Endothelial cell of umbilical vein (primary cell): ENCODE results near the gene SPHK2. TPM values are rescaled to one million over a fixed set of nuclear protein-coding genes. Genes with fewer than 3 reads are reported as not detected.

Experiments used
- BruUV-seq: library from RNA; stranded (reverse); fragments of 400-500 nt; replicated peaks from 2 replicates; lab custom pipeline; 2021; lab: Mats Ljungman, UMichigan
- CTCF ChIA-PET: fragments of 300-600, 350-600 bp; sonication (Branson Sonifier 250); formaldehyde crosslinking; loops from one replicate; lab custom pipeline; 2021; ENCODE audit warnings: antibody characterized with exemption, inconsistent platforms; lab: Charles Lee
- POLR2A ChIA-PET: fragments of 300-600, 350-600 bp; sonication (Branson Sonifier 250); formaldehyde crosslinking; loops from one replicate; lab custom pipeline; 2021; ENCODE audit warnings: antibody characterized with exemption, inconsistent platforms; lab: Charles Lee
- DNase-seq: peaks from one replicate; pipeline ENCODE4 v3.0.0-alpha.2; 2011; ENCODE audit warnings: low read depth, low spot score
- FAIRE-seq: peaks from 2 replicates; lab custom pipeline; 2011; peaks lifted over from hg19 to GRCh38; lab: Jason Lieb, UNC
- H2AFZ ChIP-seq: 2 replicates; pipeline ENCODE4 v1.6.0; 2012; ENCODE audit warnings: low read depth, low read length, control low read depth, inconsistent platforms
- H3K27ac ChIP-seq: 2 replicates; pipeline ENCODE4 v1.5.1; 2011; ENCODE audit warnings: low read depth, mild to moderate bottlenecking, control low read depth, low read length, moderate library complexity; ENCODE audit not compliant: insufficient read depth
- H3K27me3 ChIP-seq, 2 experiments: 2 replicates each; pipeline versions ENCODE4 v1.6.0 to v1.6.1; 2011; ENCODE audit warnings: low read length in 2 of 2, mixed read lengths in 1 of 2; ENCODE audit not compliant: control insufficient read depth in 2 of 2, insufficient read depth in 2 of 2
- H3K36me3 ChIP-seq, 2 experiments: 2 replicates in 1 of 2; 3 replicates in 1 of 2; pipeline ENCODE4 v1.5.1; 2011; ENCODE audit warnings: low read length in 2 of 2, mild to moderate bottlenecking in 1 of 2, moderate library complexity in 1 of 2; ENCODE audit not compliant: control insufficient read depth in 2 of 2, insufficient read depth in 2 of 2; ENCODE audit errors: extremely low read depth in 1 of 2
- H3K4me1 ChIP-seq: 3 replicates; pipeline ENCODE4 v1.5.1; 2011; ENCODE audit warnings: mild to moderate bottlenecking, low read length; ENCODE audit not compliant: control insufficient read depth, insufficient read depth; ENCODE audit errors: extremely low read depth
- H3K4me2 ChIP-seq: 2 replicates; pipeline ENCODE4 v1.6.1; 2011; ENCODE audit warnings: low read length, control low read depth, mixed read lengths; ENCODE audit not compliant: insufficient read depth
- H3K4me3 ChIP-seq, 3 experiments: fragments of 200-600 bp in 1 of 3; sonication (generic), shearing (Covaris generic) in 1 of 3; replicated peaks in 1 of 3; 2 replicates each; pipeline ENCODE4 v1.5.1; 2011 to 2016; ENCODE audit warnings: control low read depth in 3 of 3, low read length in 3 of 3, mild to moderate bottlenecking in 2 of 3, inconsistent platforms in 1 of 3, low read depth in 1 of 3, moderate library complexity in 1 of 3; ENCODE audit not compliant: insufficient read depth in 1 of 3
- H3K79me2 ChIP-seq: 2 replicates; pipeline ENCODE4 v1.6.0; 2012; ENCODE audit warnings: low read length, inconsistent platforms; ENCODE audit not compliant: control insufficient read depth, insufficient read depth
- H3K9ac ChIP-seq: replicated peaks from 2 replicates; pipeline ENCODE3; 2011; ENCODE audit warnings: low read length, control low read depth; ENCODE audit not compliant: insufficient read depth; ENCODE audit errors: extremely low read depth
- H3K9me1 ChIP-seq: replicated peaks from 3 replicates; pipeline ENCODE4 v1.6.0; 2011; ENCODE audit warnings: mild to moderate bottlenecking, low read length; ENCODE audit not compliant: control insufficient read depth, insufficient read depth; ENCODE audit errors: extremely low read depth
- H3K9me3 ChIP-seq: replicated peaks from 2 replicates; pipeline ENCODE4 v1.5.1; 2012; ENCODE audit warnings: low read length, inconsistent platforms; ENCODE audit not compliant: control insufficient read depth, insufficient read depth
- H4K20me1 ChIP-seq: replicated peaks from 2 replicates; pipeline ENCODE3; 2011; ENCODE audit warnings: mild to moderate bottlenecking, low read length; ENCODE audit not compliant: control insufficient read depth, insufficient read depth; ENCODE audit errors: extremely low read depth
- CTCF ChIP-seq, 2 donors: IDR thresholded peaks; 1 replicate in 1 of 2; 2 replicates in 1 of 2; pipeline ENCODE4 v1.5.1; 2011; ENCODE audit warnings: low read length in 2 of 2, mild to moderate bottlenecking in 2 of 2, moderate library complexity in 2 of 2, control low read depth in 1 of 2, inconsistent platforms in 1 of 2, low read depth in 1 of 2; ENCODE audit not compliant: insufficient read depth in 1 of 2; ENCODE audit errors: extremely low read depth in 1 of 2
- EZH2 ChIP-seq: IDR thresholded peaks from 2 replicates; pipeline ENCODE4 v1.6.1; 2012; ENCODE audit warnings: borderline replicate concordance, low read depth, mild to moderate bottlenecking, moderate library complexity, low read length, inconsistent platforms; ENCODE audit not compliant: severe bottlenecking
- FOS ChIP-seq: IDR thresholded peaks from 2 replicates; pipeline ENCODE4 v1.6.1; 2011; ENCODE audit warnings: mild to moderate bottlenecking, low read length, moderate library complexity, borderline replicate concordance; ENCODE audit not compliant: insufficient read depth
- GATA2 ChIP-seq: IDR thresholded peaks from 2 replicates; pipeline ENCODE4 v1.7.0; 2011; ENCODE audit warnings: low read depth, mild to moderate bottlenecking, moderate library complexity, mixed read lengths, low read length; ENCODE audit not compliant: insufficient read length, insufficient read depth
- JUN ChIP-seq: IDR thresholded peaks from 2 replicates; pipeline ENCODE4 v1.6.1; 2011; ENCODE audit warnings: borderline replicate concordance, low read depth; ENCODE audit not compliant: insufficient read length, insufficient read depth
- MYC ChIP-seq: IDR thresholded peaks from one replicate; pipeline ENCODE4 v1.6.1; 2011; ENCODE audit warnings: mild to moderate bottlenecking, low read depth, low read length
- POLR2A ChIP-seq: IDR thresholded peaks from 2 replicates; pipeline ENCODE4 v1.6.1; 2012; ENCODE audit warnings: low read depth, mild to moderate bottlenecking, control low read depth, low read length
- POLR2AphosphoS5 ChIP-seq: IDR thresholded peaks from 2 replicates; pipeline ENCODE4 v1.6.1; 2012; ENCODE audit warnings: low read depth, mild to moderate bottlenecking, control low read depth, low read length, moderate library complexity; ENCODE audit not compliant: insufficient read depth
- dilution Hi-C: fragments of 300-500 bp; cut with MboI; formaldehyde crosslinking; loops from one replicate; pipeline ENCODE4 v1.15.0; 2019; ENCODE audit warnings: low sequenced_read_pairs; ENCODE audit not compliant: extremely low pct_ligation_motif_present
- intact Hi-C: fragments of 100-400 bp; cut with micrococcal nuclease; formaldehyde crosslinking; loops from one replicate; pipeline ENCODE4 v1.10.0; 2022
- polyA plus RNA-seq, 4 experiments: library from polyadenylated mRNA; depleted of rRNA in 3 of 4; stranded (reverse) in 3 of 4; unstranded in 1 of 4; fragments of >200 nt; gene quantifications; 2 replicates each; pipeline versions ENCODE4 v1.2.1 to v1.2.3, GENCODE V29; 2011 to 2012; ENCODE audit warnings: missing spikeins in 1 of 4
- total RNA-seq: library from RNA; stranded (reverse); gene quantifications from 2 replicates; pipeline ENCODE4 v1.2.3, GENCODE V29; 2021
- TF ChIP-seq, protein P1 (sequence below): IDR thresholded peaks from 2 replicates; pipeline ENCODE4 v1.6.1; 2011; ENCODE audit not compliant: insufficient read depth, insufficient read length

Gene SPHK2
- total and polyA plus RNA-seq, 2 donors (not counting 3 experiments of a cell fraction or from before 2014, with no cell fraction given), result 20.2 to 31.1 TPM

DNA sequence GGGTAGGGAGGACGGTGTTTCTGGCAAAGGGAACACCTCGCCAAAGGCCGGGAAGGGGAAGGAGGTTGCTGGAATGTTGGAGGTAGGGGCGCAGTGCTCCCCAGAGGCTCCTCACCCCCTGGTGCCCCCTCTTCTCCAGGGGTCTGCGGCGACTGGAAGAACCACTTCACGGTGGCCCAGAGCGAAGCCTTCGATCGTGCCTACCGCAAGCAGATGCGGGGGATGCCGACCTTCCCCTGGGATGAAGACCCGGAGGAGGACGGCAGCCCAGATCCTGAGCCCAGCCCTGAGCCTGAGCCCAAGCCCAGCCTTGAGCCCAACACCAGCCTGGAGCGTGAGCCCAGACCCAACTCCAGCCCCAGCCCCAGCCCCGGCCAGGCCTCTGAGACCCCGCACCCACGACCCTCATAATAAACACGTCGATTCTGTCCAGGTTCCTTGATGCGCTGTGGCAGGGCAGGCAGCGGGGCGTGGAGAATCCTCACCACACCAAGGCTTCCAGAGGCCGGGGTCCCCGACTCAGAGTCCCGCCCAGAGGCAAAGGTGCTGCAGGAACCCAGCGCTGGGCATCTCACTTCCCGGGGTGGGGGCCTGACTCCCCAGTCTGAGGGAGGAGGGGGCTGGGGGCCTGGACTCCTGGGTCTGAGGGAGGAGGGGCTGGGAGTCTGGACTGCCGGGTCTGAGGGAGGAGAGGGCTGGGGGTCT, 20.2 kb upstream of the SPHK2 start:
- intact Hi-C loops (no loop called here), dilution Hi-C loops (no loop called here)
- H3K9me3 ChIP-seq, result no peaks in the 10 kb centered on the region
- no peak overlapping the region for H3K9ac ChIP-seq
- no peaks in the 10 kb centered on the region for H3K27me3 ChIP-seq
- H3K27ac ChIP-seq, result no peak overlapping the region
- H3K4me1 ChIP-seq, result no peaks in the 10 kb centered on the region
- ChIA-PET CTCF (no interaction called here), POLR2A (no interaction called here)
- FAIRE-seq, result no peak
- H3K9me1 ChIP-seq, result no peaks in the 10 kb centered on the region
- no peak overlapping the region for H3K4me3 ChIP-seq
- H4K20me1 ChIP-seq, result no peaks in the 10 kb centered on the region
- H3K4me2 ChIP-seq, result no peak overlapping the region
- TF ChIP-seq POLR2A (no peak), MYC (no peak), EZH2 (no peak), CTCF (IDR thresholded peaks at IDR 0.05; ENCODE audit: extremely low read depth in 1 of 2, insufficient read depth in 1 of 2, low read depth in 1 of 2, low read length in 2 of 2) (no peak), JUN (no peak), POLR2AphosphoS5 (no peak), GATA2 (no peak), FOS (no peak)
- TF ChIP-seq, protein P1, sequence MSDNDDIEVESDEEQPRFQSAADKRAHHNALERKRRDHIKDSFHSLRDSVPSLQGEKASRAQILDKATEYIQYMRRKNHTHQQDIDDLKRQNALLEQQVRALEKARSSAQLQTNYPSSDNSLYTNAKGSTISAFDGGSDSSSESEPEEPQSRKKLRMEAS, result no peak
- H2AFZ ChIP-seq, result no peak overlapping the region
- no TSS peak for BruUV-seq
- H3K79me2 ChIP-seq, result no peaks in the 10 kb centered on the region
- no peak for DNase-seq
- no peaks in the 10 kb centered on the region for H3K36me3 ChIP-seq
